ENCODE data around the gene NELFCD. TPM values are rescaled to one million over a fixed set of nuclear protein-coding genes. Genes with fewer than 3 reads are reported as not detected.
A peak's percentile ranks its signal among the peaks of the same experiment; 100 is the strongest.

The NELFCD gene
- total and polyA plus RNA-seq, 7 donors, result 24.1 to 43.6 (median 35.4) TPM

- H3K27ac ChIP-seq, result no peak overlapping the region
- no peak for TF ChIP-seq CTCF (IDR thresholded peaks at IDR 0.05)
- peaks cover 37% of the 10 kb centered on the region for H3K4me1 ChIP-seq
- intact Hi-C loops (cut with DNase I), result no loop called here
- peaks cover 9 to 77% of the 10 kb centered on the region in 2 donors for H3K36me3 ChIP-seq (ENCODE audit: insufficient read depth in 1 of 2, low read depth in 1 of 2)
- DNase-seq, result no peak
- no peaks in the 10 kb centered on the region for H3K27me3 ChIP-seq (ENCODE audit: insufficient read depth in 3 of 3, low read length in 2 of 3)
- peak overlapping the region; percentile 2 for H3K4me3 ChIP-seq
- 32 to 40% (median 39%) methylated on average over 2 of the region's 2 CpGs for WGBS, 3 donors
- ATAC-seq, result no peak
- H3K9me3 ChIP-seq, result no peaks in the 10 kb centered on the region
Measured at GRCh38 chr20:59028812-59029211, 47.8 kb downstream of the NELFCD start.

- peaks cover 37% of the 10 kb centered on the region for H3K4me1 ChIP-seq
- TF ChIP-seq CTCF (IDR thresholded peaks at IDR 0.05), result no peak
- intact Hi-C loops (cut with DNase I), result loop anchor here (5.0 kb wide), 3 partner anchors 49 to 379 kb away; partner anchors contain the start of genes NELFCD (in 1 of the 2) and STX16 (in 1 of the 2)
- no peaks in the 10 kb centered on the region for H3K27me3 ChIP-seq (ENCODE audit: insufficient read depth in 3 of 3, low read length in 2 of 3)
- 63 to 69% (median 65%) methylated on average over 7 of the region's 7 CpGs for WGBS, 3 donors
- ATAC-seq (no peak), DNase-seq (no peak)
- no peaks in the 10 kb centered on the region for H3K9me3 ChIP-seq
- peak overlapping the region; percentile 92 for H3K27ac ChIP-seq
- H3K36me3 ChIP-seq (ENCODE audit: insufficient read depth in 1 of 2, low read depth in 1 of 2), result peaks cover 12 to 77% of the 10 kb centered on the region in 2 donors
- H3K4me3 ChIP-seq, result peak overlapping the region; percentile 89
Measured at GRCh38 chr20:59030911-59031563, 50.0 kb downstream of the NELFCD start.

GRCh38 chr20:59031564-59032022 lies 50.5 kb downstream of the NELFCD start:
- intact Hi-C loops (cut with DNase I), result loop anchor here (5.0 kb wide), 3 partner anchors 49 to 379 kb away; partner anchors contain the start of genes NELFCD (in 1 of the 2) and STX16 (in 1 of the 2)
- no peak for ATAC-seq
- TF ChIP-seq CTCF (IDR thresholded peaks at IDR 0.05), result no peak
- H3K27ac ChIP-seq, result peak overlapping the region; percentile 92
- peaks cover 16 to 77% of the 10 kb centered on the region in 2 donors for H3K36me3 ChIP-seq (ENCODE audit: insufficient read depth in 1 of 2, low read depth in 1 of 2)
- H3K4me1 ChIP-seq, result peaks cover 37% of the 10 kb centered on the region
- no peak for DNase-seq
- H3K4me3 ChIP-seq, result peak overlapping the region; percentile 89
- H3K9me3 ChIP-seq, result no peaks in the 10 kb centered on the region
- 12 to 16% (median 15%) methylated on average over 13 of the region's 13 CpGs for WGBS, 3 donors
- H3K27me3 ChIP-seq (ENCODE audit: insufficient read depth in 3 of 3, low read length in 2 of 3), result no peaks in the 10 kb centered on the region

- H3K36me3 ChIP-seq (ENCODE audit: insufficient read depth in 1 of 2, low read depth in 1 of 2), result peaks cover 18 to 77% of the 10 kb centered on the region in 2 donors
- peaks cover 37% of the 10 kb centered on the region for H3K4me1 ChIP-seq
- intact Hi-C loops (cut with DNase I), result loop anchor here (5.0 kb wide), 3 partner anchors 50 to 380 kb away; partner anchors contain the start of genes NELFCD (in 1 of the 2) and STX16 (in 1 of the 2)
- peak within 1 kb of the TSS; percentile 92 for H3K27ac ChIP-seq
- H3K9me3 ChIP-seq, result no peaks in the 10 kb centered on the region
- ATAC-seq (peak; percentile 99 to 100 (median 100)), DNase-seq (peak; percentile 98)
- TF ChIP-seq CTCF (IDR thresholded peaks at IDR 0.05), result no peak
- H3K4me3 ChIP-seq, result peak within 1 kb of the TSS; percentile 89
- WGBS, 3 donors, result 0 to 1% (median 0%) methylated on average over 67 to 86 of the region's 86 CpGs
- no peaks in the 10 kb centered on the region for H3K27me3 ChIP-seq (ENCODE audit: insufficient read depth in 3 of 3, low read length in 2 of 3)
Measured at GRCh38 chr20:59032023-59032712, 51.1 kb downstream of the NELFCD start, which contains the start of gene ATP5F1E. Gene ATP5F1E (minus strand): TSS chr20:59032335. CDS start chr20:59032251, 84 bp downstream.
